Chondrocyte (in vitro differentiated cells): ENCODE results near the gene SLC7A7. TPM values are rescaled to one million over a fixed set of nuclear protein-coding genes. Genes with fewer than 3 reads are reported as not detected.

Source experiments
- DNase-seq: peaks from one replicate; pipeline ENCODE4 v3.0.0; 2021; ENCODE audit warnings: mixed read lengths, low spot score
- H3K27ac Mint-ChIP-seq: one replicate; pipeline ENCODE4 v1.8.0; 2021; ENCODE audit warnings: mild to moderate bottlenecking, moderate library complexity, mixed read lengths; ENCODE audit not compliant: unreplicated experiment
- H3K27me3 Mint-ChIP-seq: 2 replicates; pipeline ENCODE4 v1.8.0; 2021; ENCODE audit warnings: low read depth, mixed read lengths
- H3K36me3 Mint-ChIP-seq: 2 replicates; pipeline ENCODE4 v1.8.0; 2021; ENCODE audit warnings: low read depth, mixed read lengths
- H3K4me1 Mint-ChIP-seq: 2 replicates; pipeline ENCODE4 v1.8.0; 2021; ENCODE audit warnings: low read depth, mild to moderate bottlenecking, mixed read lengths
- H3K4me3 Mint-ChIP-seq: one replicate; pipeline ENCODE4 v1.8.0; 2021; ENCODE audit warnings: mild to moderate bottlenecking, moderate library complexity, mixed read lengths; ENCODE audit not compliant: unreplicated experiment
- H3K9me3 Mint-ChIP-seq: 2 replicates; pipeline ENCODE4 v1.8.0; 2021; ENCODE audit warnings: low read depth, mixed read lengths
- CTCF ChIP-seq: fragments of 200-600 bp; sonication (generic); IDR thresholded peaks from 2 replicates; pipeline ENCODE4 v1.5.0; 2021; ENCODE audit warnings: antibody characterized with exemption, mild to moderate bottlenecking, moderate library complexity
- total RNA-seq: library from RNA; stranded (reverse); gene quantifications from 3 replicates; pipeline ENCODE4 v1.2.1, GENCODE V29; 2021

SLC7A7 gene
- total RNA-seq, 1 donor from 2014 or later: 1.5 TPM

DNA sequence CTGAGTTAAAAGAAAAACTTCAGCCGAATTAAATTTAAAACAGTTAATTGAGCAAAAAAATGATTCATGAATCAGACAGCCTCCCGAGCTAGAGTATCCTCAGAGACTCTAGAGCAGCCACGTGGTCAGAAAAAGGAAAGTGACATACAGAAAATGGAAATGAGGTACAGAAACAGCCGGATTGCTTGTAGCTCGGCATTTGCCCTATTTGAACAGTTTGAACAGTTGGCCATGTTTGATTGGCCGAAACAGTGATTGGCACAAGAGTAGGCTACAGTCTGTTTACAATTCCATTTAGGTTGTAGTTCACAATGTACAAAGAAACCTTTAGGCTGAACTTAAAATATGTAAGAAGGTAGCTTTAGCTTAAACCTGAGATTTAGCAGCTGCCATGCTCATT lies 61.6 kb downstream of the SLC7A7 start:
- DNase-seq: no peak
- no peaks in the 10 kb centered on the region for H3K36me3 Mint-ChIP-seq

GRCh38 chr14:22752422-22752821 lies 62.8 kb downstream of the SLC7A7 start:
- Mint-ChIP-seq H3K27ac (no peak overlapping the region), H3K9me3 (no peaks in the 10 kb centered on the region), H3K4me1 (no peaks in the 10 kb centered on the region), H3K27me3 (peaks cover 12% of the 10 kb centered on the region), H3K36me3 (no peaks in the 10 kb centered on the region), H3K4me3 (no peak overlapping the region)
- no peak for TF ChIP-seq CTCF
- DNase-seq: no peak

More for the DNA sequence above, 61.6 kb downstream of the SLC7A7 start:
- Mint-ChIP-seq H3K4me1 (no peaks in the 10 kb centered on the region), H3K4me3 (no peak overlapping the region), H3K27ac (no peak overlapping the region), H3K9me3 (no peaks in the 10 kb centered on the region), H3K27me3 (peaks cover 8% of the 10 kb centered on the region)
- no peak for TF ChIP-seq CTCF

DNA sequence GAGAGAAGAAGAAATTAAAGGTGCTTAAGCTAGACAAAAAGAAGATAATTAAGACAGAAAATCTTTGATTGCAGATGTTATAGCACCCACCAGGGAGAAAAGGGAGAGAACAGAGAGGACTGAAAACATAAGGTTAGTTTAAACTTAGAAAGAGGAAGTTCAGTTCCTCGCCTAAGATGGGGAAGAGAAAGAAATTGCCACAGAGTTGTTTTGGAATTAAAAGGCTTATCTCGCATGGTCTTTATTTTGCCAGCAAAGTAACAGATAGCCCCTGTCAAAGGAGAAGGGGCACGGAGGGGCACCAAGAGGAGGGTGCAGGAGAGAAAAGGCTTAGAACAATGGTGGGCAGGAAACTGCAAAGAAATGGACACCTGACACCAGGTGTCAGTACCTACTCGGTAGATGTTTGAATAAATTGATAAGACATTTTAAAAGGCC lies 66.6 kb downstream of the SLC7A7 start:
- peaks cover 12% of the 10 kb centered on the region for H3K27me3 Mint-ChIP-seq
- no peaks in the 10 kb centered on the region for H3K9me3 Mint-ChIP-seq
- no peak overlapping the region for H3K27ac Mint-ChIP-seq

GRCh38 chr14:22748206-22748605 lies 67.0 kb downstream of the SLC7A7 start:
- Mint-ChIP-seq H3K4me3 (no peak overlapping the region), H3K4me1 (no peaks in the 10 kb centered on the region), H3K27ac (no peak overlapping the region), H3K27me3 (peaks cover 12% of the 10 kb centered on the region), H3K9me3 (no peaks in the 10 kb centered on the region), H3K36me3 (no peaks in the 10 kb centered on the region)
- DNase-seq: no peak
- no peak for TF ChIP-seq CTCF

More for the DNA sequence above, 66.6 kb downstream of the SLC7A7 start:
- TF ChIP-seq CTCF: no peak
- no peak for DNase-seq
- Mint-ChIP-seq H3K4me3 (no peak overlapping the region), H3K4me1 (no peaks in the 10 kb centered on the region), H3K36me3 (no peaks in the 10 kb centered on the region)

GRCh38 chr14:22747769-22748168 lies 67.5 kb downstream of the SLC7A7 start:
- no peak for TF ChIP-seq CTCF
- no peaks in the 10 kb centered on the region for H3K4me1 Mint-ChIP-seq
- DNase-seq: no peak
- H3K36me3 Mint-ChIP-seq: no peaks in the 10 kb centered on the region
- no peak overlapping the region for H3K27ac Mint-ChIP-seq
- no peaks in the 10 kb centered on the region for H3K9me3 Mint-ChIP-seq
- H3K27me3 Mint-ChIP-seq: peaks cover 12% of the 10 kb centered on the region
- no peak overlapping the region for H3K4me3 Mint-ChIP-seq
